Urothelium cell line (cell line): ENCODE data around the gene MRPS7.

Experiments used
- DNase-seq: peaks from one replicate; pipeline ENCODE4 v3.0.0; 2011; ENCODE audit warnings: low spot score, mixed read lengths
- FAIRE-seq: peaks from 2 replicates; lab custom pipeline; 2011; peaks lifted over from hg19 to GRCh38; lab: Jason Lieb, UNC

Gene MRPS7

GRCh38 chr17:75261336-75262111, at the start of gene MRPS7, which contains the start of gene GGA3:
TSS of gene MRPS7 (plus strand) at chr17:75261879. CDS start at chr17:75261901, 22 bp downstream.
TSS of gene GGA3 (minus strand) at chr17:75261606. CDS start at chr17:75261587, 19 bp downstream.
- FAIRE-seq (peak; percentile 13), DNase-seq (peak; percentile 98)

- DNase-seq (no peak), FAIRE-seq (no peak)
These were observed 43.5 kb upstream of the MRPS7 start for GRCh38 chr17:75218131-75218530.

DNA sequence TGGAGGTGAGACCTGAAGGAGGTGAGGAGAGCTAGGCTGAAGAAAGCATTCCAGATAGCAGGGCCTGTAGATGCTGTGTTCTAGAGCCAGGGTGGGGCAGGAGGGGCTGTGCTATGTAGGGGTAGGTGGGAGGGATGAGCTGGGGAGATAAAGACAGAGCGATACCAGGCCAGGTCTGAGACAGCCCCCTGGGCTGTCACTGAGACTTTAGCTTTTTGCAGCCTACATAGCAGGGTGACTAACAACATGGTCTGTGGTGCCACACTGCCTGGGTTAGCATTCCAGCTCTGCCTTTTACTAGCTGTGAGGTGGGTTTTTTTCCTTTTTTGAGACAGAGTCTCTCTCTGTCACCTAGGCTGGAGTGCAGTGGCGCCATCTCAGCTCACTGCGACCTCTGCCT, 41.9 kb upstream of the MRPS7 start:
- no peak for DNase-seq
- no peak for FAIRE-seq

DNA sequence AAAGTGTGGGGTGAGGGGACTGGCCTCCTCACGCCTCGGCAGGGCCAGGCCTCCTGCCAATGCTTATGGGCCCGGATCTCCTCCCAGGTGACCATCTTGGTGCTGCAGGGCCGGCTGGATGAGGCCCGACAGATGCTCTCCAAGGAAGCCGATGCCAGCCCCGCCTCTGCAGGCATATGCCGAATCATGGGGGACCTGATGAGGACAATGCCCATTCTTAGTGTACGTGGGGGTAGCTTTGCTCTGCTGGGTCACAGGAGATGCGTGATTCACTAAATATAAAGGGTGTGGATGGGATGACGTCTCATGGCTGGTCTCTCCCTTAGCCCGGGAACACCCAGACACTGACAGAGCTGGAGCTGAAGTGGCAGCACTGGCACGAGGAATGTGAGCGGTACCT, 36.7 kb upstream of the MRPS7 start:
- FAIRE-seq (no peak), DNase-seq (no peak)

- no peak for DNase-seq
- FAIRE-seq = no peak
These were observed 34.0 kb upstream of the MRPS7 start for GRCh38 chr17:75227729-75228128.

- FAIRE-seq = no peak
- DNase-seq = no peak
These were observed 33.4 kb upstream of the MRPS7 start for GRCh38 chr17:75228305-75228704.

DNA sequence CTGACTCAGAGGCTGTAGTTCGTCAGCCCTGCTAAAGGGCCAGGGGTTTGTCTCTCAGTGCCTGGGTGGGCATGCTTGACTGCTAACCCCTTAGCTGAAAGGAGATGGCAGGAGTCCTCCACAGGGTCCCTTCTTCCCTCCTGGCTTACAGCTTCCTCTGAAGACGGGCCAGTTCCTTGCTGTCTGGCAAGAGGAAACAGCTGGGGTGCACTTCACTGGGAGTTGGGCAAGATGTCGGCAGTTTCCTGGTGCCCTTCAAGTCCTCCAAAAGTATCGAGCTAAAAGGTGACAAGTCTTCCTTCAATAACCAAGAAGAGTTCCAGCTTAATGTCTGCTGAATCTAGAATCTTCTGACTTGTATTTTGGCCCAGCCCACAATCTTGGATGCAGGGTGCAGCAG, 32.8 kb upstream of the MRPS7 start:
- no peak for DNase-seq
- no peak for FAIRE-seq

DNA sequence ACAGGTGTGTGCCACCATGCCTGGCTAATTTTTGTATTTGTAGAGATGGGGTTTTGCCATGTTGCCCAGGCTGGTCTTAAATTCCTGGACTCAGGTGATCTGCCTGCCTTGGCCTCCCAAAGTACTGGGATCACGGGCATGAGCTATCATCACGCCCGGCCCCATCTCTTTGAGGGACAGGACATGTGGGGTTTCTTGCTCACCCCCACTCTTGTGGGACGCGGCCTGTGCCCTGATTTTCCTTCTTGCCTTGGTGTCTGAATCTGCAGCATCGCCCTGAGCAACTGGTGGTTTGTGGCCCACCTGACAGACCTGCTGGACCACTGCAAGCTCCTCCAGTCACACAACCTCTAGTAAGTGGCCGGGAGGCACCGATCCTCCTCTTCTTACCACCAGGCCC, 30.6 kb upstream of the MRPS7 start:
- FAIRE-seq (no peak), DNase-seq (no peak)

- FAIRE-seq = no peak
- no peak for DNase-seq
These were observed 29.8 kb upstream of the MRPS7 start for GRCh38 chr17:75231741-75232464.

DNA sequence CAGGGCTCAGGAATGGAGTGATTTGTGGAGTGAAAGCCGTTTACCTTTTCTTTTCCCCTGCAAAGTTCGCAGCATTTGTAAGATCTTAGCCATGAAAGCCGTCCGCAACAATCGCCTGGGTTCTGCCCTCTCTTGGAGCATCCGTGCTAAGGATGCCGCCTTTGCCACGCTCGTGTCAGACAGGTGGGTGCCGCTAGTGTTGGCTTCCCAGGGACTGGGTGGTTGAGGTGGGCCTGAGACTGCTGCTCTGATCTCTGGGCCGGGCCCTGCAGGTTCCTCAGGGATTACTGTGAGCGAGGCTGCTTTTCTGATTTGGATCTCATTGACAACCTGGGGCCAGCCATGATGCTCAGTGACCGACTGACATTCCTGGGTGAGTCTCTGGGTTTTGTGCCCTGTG, 28.9 kb upstream of the MRPS7 start:
- no peak for DNase-seq
- no peak for FAIRE-seq

- DNase-seq (no peak), FAIRE-seq (no peak)
These were observed 24.3 kb upstream of the MRPS7 start for GRCh38 chr17:75237100-75238014.

DNA sequence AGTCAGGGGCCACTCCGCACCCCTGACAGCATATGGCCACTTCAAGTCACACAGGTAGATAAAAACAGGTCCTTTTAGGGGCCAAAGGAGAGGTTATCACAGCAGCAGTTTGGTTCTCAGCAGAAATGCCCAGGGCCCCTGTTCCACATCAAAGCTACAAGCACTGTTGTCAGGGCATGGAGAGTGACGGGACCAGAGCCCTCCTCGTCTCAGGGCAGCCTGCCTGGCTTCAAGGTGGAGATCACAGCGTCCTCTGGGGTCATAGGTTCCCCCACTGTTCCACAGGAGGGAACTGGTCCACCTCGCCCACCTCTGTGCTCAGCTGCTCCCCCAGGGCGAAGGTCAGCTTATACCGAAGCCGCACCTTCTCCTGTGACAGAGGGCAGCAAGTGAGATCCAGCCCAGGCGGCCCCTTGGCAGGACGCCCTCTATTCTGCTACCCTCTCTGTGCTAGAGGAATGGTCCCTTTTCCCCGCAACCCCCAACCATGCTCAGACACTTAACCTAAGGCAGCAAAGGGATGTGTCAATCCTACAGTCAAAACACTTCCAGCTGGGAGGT, 23.6 kb upstream of the MRPS7 start:
- no peak for DNase-seq
- no peak for FAIRE-seq

DNA sequence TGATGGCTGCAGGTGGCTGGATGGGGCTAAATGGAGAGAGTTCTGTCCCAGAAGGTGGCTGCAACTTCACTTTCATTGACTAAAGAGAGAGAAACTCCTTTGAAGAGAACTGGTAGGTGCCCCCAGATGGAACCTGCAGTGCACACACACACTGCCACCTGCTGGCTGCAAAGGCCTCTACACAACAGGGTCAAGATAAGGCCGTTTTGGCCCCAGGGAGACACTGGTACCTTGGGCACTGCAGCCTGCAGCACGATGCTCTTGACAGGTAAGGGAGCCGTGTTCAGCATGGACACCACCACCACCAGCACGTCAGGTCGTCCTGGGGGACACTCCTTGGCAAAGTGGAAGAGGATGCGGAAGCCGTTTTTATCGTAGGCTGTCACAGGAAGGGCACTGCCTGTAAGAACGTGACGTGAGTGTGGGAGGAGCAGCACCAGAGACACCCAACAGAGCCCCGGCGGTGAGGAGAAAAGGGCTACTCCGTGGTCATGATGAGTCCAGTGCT, 22.9 kb upstream of the MRPS7 start:
- FAIRE-seq (peak; percentile 77), DNase-seq (peak; percentile 87)

DNA sequence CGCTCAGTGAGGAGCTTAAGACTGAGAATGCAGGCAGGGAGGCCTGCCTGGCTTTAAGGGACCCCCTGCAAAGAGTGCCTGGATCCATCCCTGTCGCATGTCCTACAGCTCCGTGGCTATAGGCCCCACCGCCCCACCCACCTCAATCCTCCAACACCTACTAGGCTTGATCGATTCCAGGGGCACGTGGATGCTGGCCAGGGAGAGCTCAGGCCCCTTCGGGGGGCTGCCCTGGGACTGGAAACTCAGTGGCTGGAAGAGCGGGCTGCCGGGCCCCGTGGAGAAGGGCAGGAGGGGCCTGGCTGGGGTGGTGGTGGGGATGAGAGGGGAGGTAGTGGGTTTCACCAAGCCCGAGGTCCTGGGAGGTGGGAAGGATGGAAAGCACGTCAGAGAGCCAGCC, 22.5 kb upstream of the MRPS7 start:
- no peak for FAIRE-seq
- no peak for DNase-seq

- FAIRE-seq (no peak), DNase-seq (no peak)
These were observed 21.8 kb upstream of the MRPS7 start for GRCh38 chr17:75239778-75240393.

- DNase-seq = peak; percentile 65
- FAIRE-seq = peak; percentile 32
These were observed 21.1 kb upstream of the MRPS7 start for GRCh38 chr17:75240394-75241142.

DNA sequence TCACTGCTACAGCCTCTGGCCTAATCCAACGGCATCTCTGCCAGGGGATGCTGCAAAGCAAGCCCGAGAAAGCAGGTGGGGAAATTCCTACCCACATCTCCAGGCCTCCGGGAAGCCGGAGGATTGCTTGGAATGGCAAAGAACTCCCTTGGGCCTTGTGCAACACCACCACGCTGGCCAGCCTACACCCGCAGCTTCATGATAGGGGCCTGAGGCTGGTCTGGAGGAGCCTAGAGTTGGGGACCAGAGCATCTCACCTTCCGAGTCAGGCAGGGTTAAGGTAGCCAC, 20.6 kb upstream of the MRPS7 start:
- FAIRE-seq = no peak

GRCh38 chr17:75241502-75241901, 20.2 kb upstream of the MRPS7 start:
- FAIRE-seq (peak; percentile 84), DNase-seq (no peak)

More for the DNA sequence above, 20.6 kb upstream of the MRPS7 start:
- no peak for DNase-seq

- FAIRE-seq = no peak
- no peak for DNase-seq
These were observed 19.7 kb upstream of the MRPS7 start for GRCh38 chr17:75241996-75242460.
